K562 (cell line): ENCODE results near the gene C2CD2L. TPM values are rescaled to one million over a fixed set of nuclear protein-coding genes. Genes with fewer than 3 reads are reported as not detected.

ENCODE experiments used
- BRD9 ChIP-seq: fragments of 450-650 bp; IDR thresholded peaks from 2 replicates; pipeline ENCODE4 v1.6.1; 2018; ENCODE audit warnings: low read depth; ENCODE audit not compliant: partially characterized antibody
- FUS ChIP-seq: fragments of 200-400 bp; formaldehyde crosslinking; optimal IDR thresholded peaks from 2 replicates; pipeline ENCODE3; 2017; ENCODE audit warnings: low read depth, low read length
- GTF2A2 ChIP-seq: IDR thresholded peaks from 2 replicates; pipeline ENCODE4 v1.6.1; 2016; ENCODE audit warnings: mild to moderate bottlenecking, missing genetic modification characterization, missing compliant biosample characterization
- MAFG ChIP-seq: fragments of 450-650 bp; conservative IDR thresholded peaks from 2 replicates; pipeline ENCODE4 v1.6.1; 2016; ENCODE audit warnings: missing genetic modification characterization, missing compliant biosample characterization
- NR3C1 ChIP-seq: sonication (generic); formaldehyde crosslinking; IDR thresholded peaks from 2 replicates; pipeline ENCODE4 v1.8.1; 2022; ENCODE audit warnings: missing genetic modification reagents
- POLR2H ChIP-seq: IDR thresholded peaks from 2 replicates; pipeline ENCODE4 v1.6.1; 2016; ENCODE audit warnings: missing genetic modification characterization, low read depth, mild to moderate bottlenecking, control low read depth, missing compliant biosample characterization, moderate library complexity
- PPARD ChIP-seq: fragments of 250-450 bp; sonication (Bioruptor Pico); IDR thresholded peaks from 2 replicates; pipeline ENCODE4 v1.8.0; 2022; ENCODE audit warnings: inconsistent platforms, mild to moderate bottlenecking, moderate library complexity
- SP1 ChIP-seq: sonication (generic); formaldehyde crosslinking; IDR thresholded peaks from 2 replicates; pipeline ENCODE4 v1.8.1; 2022; ENCODE audit warnings: mild to moderate bottlenecking, missing genetic modification reagents
- SREBF2 ChIP-seq: sonication (generic); formaldehyde crosslinking; IDR thresholded peaks from 2 replicates; pipeline ENCODE4 v1.4.0; 2020; ENCODE audit warnings: mild to moderate bottlenecking, missing genetic modification reagents
- STAT5B ChIP-seq: fragments of 250-450 bp; sonication (Bioruptor Pico); IDR thresholded peaks from 2 replicates; pipeline ENCODE4 v1.8.0; 2021; ENCODE audit warnings: mild to moderate bottlenecking, inconsistent platforms
- TFAM ChIP-seq: fragments of 250-450 bp; sonication (Bioruptor Pico); conservative IDR thresholded peaks from 2 replicates; pipeline ENCODE4 v1.5.0; 2021; ENCODE audit warnings: mild to moderate bottlenecking, moderate library complexity
- ZNF121 ChIP-seq: sonication (generic); formaldehyde crosslinking; conservative IDR thresholded peaks from 2 replicates; pipeline ENCODE4 v1.8.0; 2022; ENCODE audit warnings: missing genetic modification reagents
- ZNF583 ChIP-seq: fragments of 250-450 bp; sonication (Bioruptor Pico); IDR thresholded peaks from 2 replicates; pipeline ENCODE4 v1.4.0; 2020
- polyA plus RNA-seq, 8 experiments: library from polyadenylated mRNA; depleted of rRNA in 4 of 8; stranded (reverse) in 5 of 8; unstranded in 3 of 8; fragments of >200 nt; fragmentation: Nextera tagmentation in 2 of 8; fragmentation: Illumina TruSeq in 1 of 8; extraction: Ambion mirVana in 2 of 8; extraction: Trizol in 1 of 8; gene quantifications; 2 replicates each; pipeline versions ENCODE4 v1.2.1 to v1.2.3, GENCODE V29; 2011 to 2014; ENCODE audit warnings: inconsistent platforms in 1 of 8, missing spikeins in 1 of 8
- total RNA-seq, 7 experiments: library from RNA; depleted of rRNA in 6 of 7; stranded (reverse); fragments of >200 nt in 6 of 7; fragmentation: Illumina TruSeq in 2 of 7; extraction: Trizol in 2 of 7; gene quantifications; 2 replicates each; pipeline versions ENCODE4 v1.2.1 to v1.2.3, GENCODE V29; 2011 to 2021; ENCODE audit warnings: low replicate concordance in 1 of 7
- TF ChIP-seq, protein P1 (sequence below): fragments of 250-450 bp; sonication (Bioruptor Pico); IDR thresholded peaks from 2 replicates; pipeline ENCODE4 v1.5.0; 2020; ENCODE audit warnings: mild to moderate bottlenecking, borderline replicate concordance
- TF ChIP-seq, protein P2 (sequence below): IDR thresholded peaks from 3 replicates; pipeline ENCODE4 v1.6.1; 2011; ENCODE audit warnings: borderline replicate concordance, mild to moderate bottlenecking; ENCODE audit not compliant: insufficient read length, insufficient read depth
- TF ChIP-seq, protein P3 (sequence below): sonication (generic); formaldehyde crosslinking; IDR thresholded peaks from 2 replicates; pipeline ENCODE4 v1.8.0; 2022; ENCODE audit warnings: mild to moderate bottlenecking, missing genetic modification reagents
- TF ChIP-seq, protein P4 (sequence below): fragments of 250-450 bp; sonication (Bioruptor Pico); IDR thresholded peaks from 2 replicates; pipeline ENCODE4 v1.8.0; 2021; ENCODE audit warnings: moderate library complexity, mild to moderate bottlenecking, inconsistent platforms
- TF ChIP-seq, protein P5 (sequence below): sonication (generic); formaldehyde crosslinking; IDR thresholded peaks from 2 replicates; pipeline ENCODE4 v1.8.0; 2022; ENCODE audit warnings: mild to moderate bottlenecking, low read depth, missing genetic modification reagents
- TF ChIP-seq, protein P6 (sequence below): sonication (generic); formaldehyde crosslinking; IDR thresholded peaks from 2 replicates; pipeline ENCODE4 v1.8.0; 2023; ENCODE audit warnings: mild to moderate bottlenecking, missing genetic modification reagents

Gene C2CD2L
- total and polyA plus RNA-seq, 9 of the 15 experiments (the other 6 are each of a cell fraction or from before 2014, with no cell fraction given): 0.66 to 41.2 (median 14.8) TPM

DNA sequence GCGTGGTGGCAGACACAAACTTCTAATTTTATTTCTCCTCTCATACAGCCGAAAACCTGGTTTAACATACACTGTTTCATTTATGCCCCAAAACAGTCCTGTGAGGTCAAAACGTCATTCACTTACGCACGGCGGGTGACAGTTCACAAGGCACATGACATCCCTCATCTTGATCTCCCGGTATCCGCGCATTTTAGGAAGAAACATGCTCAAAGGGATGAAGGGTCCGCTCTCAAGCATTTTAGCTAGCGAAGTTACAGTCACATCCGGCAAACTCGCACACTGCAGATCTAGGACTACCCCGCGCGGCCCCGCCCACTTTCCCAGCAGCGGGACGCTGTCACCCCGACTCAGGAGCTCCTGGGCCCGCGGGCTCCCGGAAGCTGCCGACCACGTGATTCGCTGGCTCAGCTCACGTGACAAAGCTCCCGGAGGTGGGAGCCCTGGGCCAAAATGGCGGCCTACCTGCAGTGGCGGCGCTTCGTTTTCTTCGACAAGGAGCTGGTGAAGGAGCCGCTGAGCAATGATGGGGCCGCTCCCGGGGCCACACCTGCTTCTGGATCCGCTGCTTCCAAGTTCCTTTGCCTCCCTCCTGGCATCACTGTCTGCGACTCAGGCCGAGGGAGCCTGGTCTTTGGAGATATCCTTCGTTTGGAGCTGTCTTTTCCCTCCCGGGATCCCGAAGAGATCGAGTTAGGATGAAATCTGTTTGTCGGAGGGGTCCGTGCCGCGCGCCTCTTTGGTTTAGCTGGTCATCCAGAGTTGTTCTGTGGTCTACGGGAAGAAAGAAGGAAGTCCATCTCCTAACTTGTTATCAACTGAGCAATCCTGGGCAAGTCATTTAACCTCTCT, 39.5 kb upstream of the C2CD2L start, which contains the start of gene VPS11 (continued):
- no peak for TF ChIP-seq STAT5B (CRISPR knock-in tag)
- TF ChIP-seq, protein P1, sequence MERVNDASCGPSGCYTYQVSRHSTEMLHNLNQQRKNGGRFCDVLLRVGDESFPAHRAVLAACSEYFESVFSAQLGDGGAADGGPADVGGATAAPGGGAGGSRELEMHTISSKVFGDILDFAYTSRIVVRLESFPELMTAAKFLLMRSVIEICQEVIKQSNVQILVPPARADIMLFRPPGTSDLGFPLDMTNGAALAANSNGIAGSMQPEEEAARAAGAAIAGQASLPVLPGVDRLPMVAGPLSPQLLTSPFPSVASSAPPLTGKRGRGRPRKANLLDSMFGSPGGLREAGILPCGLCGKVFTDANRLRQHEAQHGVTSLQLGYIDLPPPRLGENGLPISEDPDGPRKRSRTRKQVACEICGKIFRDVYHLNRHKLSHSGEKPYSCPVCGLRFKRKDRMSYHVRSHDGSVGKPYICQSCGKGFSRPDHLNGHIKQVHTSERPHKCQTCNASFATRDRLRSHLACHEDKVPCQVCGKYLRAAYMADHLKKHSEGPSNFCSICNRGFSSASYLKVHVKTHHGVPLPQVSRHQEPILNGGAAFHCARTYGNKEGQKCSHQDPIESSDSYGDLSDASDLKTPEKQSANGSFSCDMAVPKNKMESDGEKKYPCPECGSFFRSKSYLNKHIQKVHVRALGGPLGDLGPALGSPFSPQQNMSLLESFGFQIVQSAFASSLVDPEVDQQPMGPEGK (CRISPR knock-in tag): no peak
- no peak for TF ChIP-seq ZNF121 (CRISPR knock-in tag)
- TF ChIP-seq, protein P2, sequence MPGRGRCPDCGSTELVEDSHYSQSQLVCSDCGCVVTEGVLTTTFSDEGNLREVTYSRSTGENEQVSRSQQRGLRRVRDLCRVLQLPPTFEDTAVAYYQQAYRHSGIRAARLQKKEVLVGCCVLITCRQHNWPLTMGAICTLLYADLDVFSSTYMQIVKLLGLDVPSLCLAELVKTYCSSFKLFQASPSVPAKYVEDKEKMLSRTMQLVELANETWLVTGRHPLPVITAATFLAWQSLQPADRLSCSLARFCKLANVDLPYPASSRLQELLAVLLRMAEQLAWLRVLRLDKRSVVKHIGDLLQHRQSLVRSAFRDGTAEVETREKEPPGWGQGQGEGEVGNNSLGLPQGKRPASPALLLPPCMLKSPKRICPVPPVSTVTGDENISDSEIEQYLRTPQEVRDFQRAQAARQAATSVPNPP: no peak
- no peak for TF ChIP-seq PPARD (CRISPR knock-in tag)
- TF ChIP-seq GTF2A2 (tag): no peak
- TF ChIP-seq SP1 (CRISPR knock-in tag): peak; percentile 71
- no peak for TF ChIP-seq TFAM (CRISPR knock-in tag)
- no peak for TF ChIP-seq BRD9
- TF ChIP-seq, protein P3, sequence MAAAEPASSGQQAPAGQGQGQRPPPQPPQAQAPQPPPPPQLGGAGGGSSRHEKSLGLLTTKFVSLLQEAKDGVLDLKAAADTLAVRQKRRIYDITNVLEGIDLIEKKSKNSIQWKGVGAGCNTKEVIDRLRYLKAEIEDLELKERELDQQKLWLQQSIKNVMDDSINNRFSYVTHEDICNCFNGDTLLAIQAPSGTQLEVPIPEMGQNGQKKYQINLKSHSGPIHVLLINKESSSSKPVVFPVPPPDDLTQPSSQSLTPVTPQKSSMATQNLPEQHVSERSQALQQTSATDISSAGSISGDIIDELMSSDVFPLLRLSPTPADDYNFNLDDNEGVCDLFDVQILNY (CRISPR knock-in tag): no peak
- TF ChIP-seq, protein P4, sequence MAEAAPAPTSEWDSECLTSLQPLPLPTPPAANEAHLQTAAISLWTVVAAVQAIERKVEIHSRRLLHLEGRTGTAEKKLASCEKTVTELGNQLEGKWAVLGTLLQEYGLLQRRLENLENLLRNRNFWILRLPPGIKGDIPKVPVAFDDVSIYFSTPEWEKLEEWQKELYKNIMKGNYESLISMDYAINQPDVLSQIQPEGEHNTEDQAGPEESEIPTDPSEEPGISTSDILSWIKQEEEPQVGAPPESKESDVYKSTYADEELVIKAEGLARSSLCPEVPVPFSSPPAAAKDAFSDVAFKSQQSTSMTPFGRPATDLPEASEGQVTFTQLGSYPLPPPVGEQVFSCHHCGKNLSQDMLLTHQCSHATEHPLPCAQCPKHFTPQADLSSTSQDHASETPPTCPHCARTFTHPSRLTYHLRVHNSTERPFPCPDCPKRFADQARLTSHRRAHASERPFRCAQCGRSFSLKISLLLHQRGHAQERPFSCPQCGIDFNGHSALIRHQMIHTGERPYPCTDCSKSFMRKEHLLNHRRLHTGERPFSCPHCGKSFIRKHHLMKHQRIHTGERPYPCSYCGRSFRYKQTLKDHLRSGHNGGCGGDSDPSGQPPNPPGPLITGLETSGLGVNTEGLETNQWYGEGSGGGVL (CRISPR knock-in tag): no peak
- TF ChIP-seq, protein P5, sequence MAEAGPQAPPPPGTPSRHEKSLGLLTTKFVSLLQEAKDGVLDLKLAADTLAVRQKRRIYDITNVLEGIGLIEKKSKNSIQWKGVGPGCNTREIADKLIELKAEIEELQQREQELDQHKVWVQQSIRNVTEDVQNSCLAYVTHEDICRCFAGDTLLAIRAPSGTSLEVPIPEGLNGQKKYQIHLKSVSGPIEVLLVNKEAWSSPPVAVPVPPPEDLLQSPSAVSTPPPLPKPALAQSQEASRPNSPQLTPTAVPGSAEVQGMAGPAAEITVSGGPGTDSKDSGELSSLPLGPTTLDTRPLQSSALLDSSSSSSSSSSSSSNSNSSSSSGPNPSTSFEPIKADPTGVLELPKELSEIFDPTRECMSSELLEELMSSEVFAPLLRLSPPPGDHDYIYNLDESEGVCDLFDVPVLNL (CRISPR knock-in tag): 0 out of 2 replicates have a peak, but pooled peaks have one; percentile 44
- TF ChIP-seq FUS: no peak
- no peak; the same call in 1 of the 2 replicates for TF ChIP-seq POLR2H (tag)
- TF ChIP-seq NR3C1 (CRISPR knock-in tag): no peak
- TF ChIP-seq ZNF583 (CRISPR knock-in tag): no peak
- 0 out of 2 replicates have a peak, but pooled peaks have one; percentile 10 for TF ChIP-seq MAFG
- TF ChIP-seq, protein P6, sequence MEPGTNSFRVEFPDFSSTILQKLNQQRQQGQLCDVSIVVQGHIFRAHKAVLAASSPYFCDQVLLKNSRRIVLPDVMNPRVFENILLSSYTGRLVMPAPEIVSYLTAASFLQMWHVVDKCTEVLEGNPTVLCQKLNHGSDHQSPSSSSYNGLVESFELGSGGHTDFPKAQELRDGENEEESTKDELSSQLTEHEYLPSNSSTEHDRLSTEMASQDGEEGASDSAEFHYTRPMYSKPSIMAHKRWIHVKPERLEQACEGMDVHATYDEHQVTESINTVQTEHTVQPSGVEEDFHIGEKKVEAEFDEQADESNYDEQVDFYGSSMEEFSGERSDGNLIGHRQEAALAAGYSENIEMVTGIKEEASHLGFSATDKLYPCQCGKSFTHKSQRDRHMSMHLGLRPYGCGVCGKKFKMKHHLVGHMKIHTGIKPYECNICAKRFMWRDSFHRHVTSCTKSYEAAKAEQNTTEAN (CRISPR knock-in tag): no peak
- TF ChIP-seq SREBF2 (CRISPR knock-in tag): no peak
